Vagina (tissue), 2 donors: ENCODE measurements around the gene ADAMTS2.

Experiments
- CTCF ChIP-seq, 3 experiments: fragments of 450-650 bp in 2 of 3; fragments of 200-600 bp in 1 of 3; sonication (generic) in 1 of 3; IDR thresholded peaks; one replicate each; pipeline ENCODE4 v1.5.1; 2017 to 2019; ENCODE audit warnings: antibody characterized with exemption in 3 of 3, mild to moderate bottlenecking in 2 of 3, moderate library complexity in 2 of 3
- POLR2AphosphoS5 ChIP-seq, 2 donors: sonication (generic); formaldehyde crosslinking; IDR thresholded peaks; one replicate each; pipeline ENCODE4 v1.9.0; 2017; ENCODE audit warnings: antibody characterized with exemption in 2 of 2, mild to moderate bottlenecking in 2 of 2, low read depth in 1 of 2; ENCODE audit not compliant: insufficient read depth in 1 of 2

DNA sequence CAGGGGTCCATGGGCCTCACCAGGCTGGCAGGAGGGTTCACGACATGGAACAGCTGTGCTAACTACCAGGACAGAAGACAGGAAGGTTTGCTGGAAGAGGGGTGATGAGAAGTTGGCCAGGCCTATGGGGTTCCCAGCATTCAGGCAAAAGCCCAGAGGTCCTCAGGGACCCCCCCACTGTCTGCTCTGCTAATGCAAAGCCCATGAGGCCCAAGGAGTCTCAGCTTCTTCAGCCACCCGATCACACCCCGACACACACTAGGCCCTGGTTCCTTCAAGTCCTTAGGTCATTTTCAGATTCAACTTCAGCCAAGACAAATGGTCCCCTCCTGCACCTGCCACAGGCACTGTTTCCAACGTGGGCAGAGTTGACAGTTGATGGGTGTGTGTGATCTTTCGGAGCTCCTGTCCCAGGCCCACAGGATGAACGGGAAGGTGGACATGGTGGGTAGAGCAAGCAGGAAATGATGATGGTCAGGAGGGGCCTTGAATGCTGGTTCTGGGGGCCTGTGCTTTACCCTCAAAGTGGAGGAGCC is 20.4 kb downstream of the ADAMTS2 start:
- TF ChIP-seq CTCF (IDR thresholded peaks at IDR 0.05) = no peak
- no peak for TF ChIP-seq POLR2AphosphoS5 (IDR thresholded peaks at IDR 0.05; ENCODE audit: insufficient read depth in 1 of 2, low read depth in 1 of 2)
